Measurements from ENCODE around the gene TBC1D10B.

DNA sequence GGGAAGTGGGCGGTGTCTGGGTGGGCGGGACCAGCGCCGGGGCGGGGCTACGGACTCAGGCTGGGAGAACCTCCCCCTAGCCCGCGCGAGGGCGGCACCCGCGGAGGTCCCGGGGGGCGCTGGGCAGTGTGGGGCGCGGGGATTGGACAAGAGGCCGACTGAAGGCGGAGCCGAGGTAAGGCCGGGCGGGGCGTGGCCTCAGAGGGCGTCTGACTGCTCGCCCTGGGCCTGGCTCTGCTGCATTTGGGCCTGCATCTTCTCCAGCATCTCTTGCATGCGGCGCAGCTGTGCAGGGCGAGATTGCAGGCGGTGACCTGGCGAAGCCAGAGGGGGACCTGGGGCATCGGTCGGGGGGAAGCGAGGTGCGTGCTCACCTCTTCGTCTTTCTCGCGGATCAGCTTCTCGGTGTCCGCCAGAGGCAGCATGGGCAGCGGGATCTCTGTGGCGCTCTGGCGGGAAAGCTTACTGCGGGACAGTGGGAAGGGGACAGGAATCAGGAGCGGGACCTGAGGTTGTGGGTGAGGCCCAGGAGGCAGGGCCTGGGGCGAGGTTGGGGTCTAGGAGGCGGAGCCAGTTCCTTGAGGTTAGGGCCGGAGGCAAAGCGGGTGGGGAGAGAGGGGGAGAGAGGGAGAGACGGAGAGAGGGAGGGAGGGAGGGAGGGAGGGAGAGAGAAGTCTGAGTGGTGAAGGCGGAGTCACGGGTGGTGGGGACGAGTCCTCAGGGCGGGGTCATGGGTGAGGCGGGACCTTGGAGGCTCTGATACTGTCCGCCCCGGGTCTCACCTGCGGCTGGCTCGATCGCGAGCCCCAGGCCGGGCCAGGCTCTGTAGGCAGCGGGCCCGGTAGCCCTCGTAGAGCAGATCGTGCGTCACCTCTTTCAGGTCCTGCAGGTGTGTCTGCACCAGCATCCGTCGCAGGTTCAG lies 8.2 kb upstream of the TBC1D10B start:
- TF ChIP-seq POLR2A (IDR thresholded peaks at IDR 0.05; ENCODE audit: low read depth, low read length) (peak; percentile 76), TAF1 (IDR thresholded peaks at IDR 0.05; ENCODE audit: borderline replicate concordance, low read depth, low read length) (0 out of 2 replicates have a peak, but pooled peaks have one; percentile 26)

Data from GM12892 (cell line).